SK-N-SH (cell line): Measurements from ENCODE around the gene CAPN10. TPM values are rescaled to one million over a fixed set of nuclear protein-coding genes. Genes with fewer than 3 reads are reported as not detected.

Source experiments
- CTCF ChIA-PET: fragments of 300-600, 350-600 bp; formaldehyde crosslinking; extraction: SDS; loops from one replicate; lab custom pipeline; 2021; lab: Yijun Ruan, JAX
- POLR2A ChIA-PET: fragments of 350-600 bp; sonication (Branson Sonifier 250); formaldehyde crosslinking; extraction: SDS; loops from one replicate; lab custom pipeline; 2020; ENCODE audit warnings: antibody characterized with exemption, inconsistent platforms; lab: Yijun Ruan, JAX
- DNase-seq: peaks from one replicate; pipeline ENCODE4 v3.0.0; 2012
- H2AFZ ChIP-seq: fragments of 200-600 bp; sonication (generic); 2 replicates; pipeline ENCODE4 v1.8.1; 2016; ENCODE audit warnings: antibody characterized with exemption, mild to moderate bottlenecking, low read depth
- H3F3A ChIP-seq: fragments of 200-600 bp; sonication (generic); replicated peaks from 2 replicates; pipeline ENCODE3; 2016; ENCODE audit warnings: antibody characterized with exemption, mild to moderate bottlenecking; ENCODE audit not compliant: insufficient read depth
- H3K27ac ChIP-seq, 2 experiments: fragments of 200-500 bp in 1 of 2; fragments of 200-600 bp in 1 of 2; sonication (Bioruptor generic) in 1 of 2; sonication (generic), shearing (Covaris generic) in 1 of 2; 2 replicates each; pipeline versions ENCODE4 v1.5.1 to v1.6.1; 2014 to 2016; ENCODE audit warnings: low read depth in 2 of 2, inconsistent platforms in 1 of 2, low read length in 1 of 2, mild to moderate bottlenecking in 1 of 2, mixed read lengths in 1 of 2
- H3K27me3 ChIP-seq: fragments of 200-600 bp; sonication (generic), shearing (Covaris generic); 2 replicates; pipeline ENCODE4 v1.6.1; 2016; ENCODE audit warnings: mixed run types; ENCODE audit not compliant: insufficient read depth
- H3K36me3 ChIP-seq, 2 experiments: fragments of 200-500 bp in 1 of 2; fragments of 200-600 bp in 1 of 2; sonication (Bioruptor generic) in 1 of 2; sonication (generic) in 1 of 2; replicated peaks in 1 of 2; 2 replicates each; pipeline versions ENCODE3 to v1.5.1; 2014 to 2016; ENCODE audit warnings: low read length in 1 of 2, mild to moderate bottlenecking in 1 of 2; ENCODE audit not compliant: insufficient read depth in 2 of 2, control insufficient read depth in 1 of 2
- H3K4me1 ChIP-seq, 2 experiments: fragments of 200-500 bp in 1 of 2; fragments of 200-600 bp in 1 of 2; sonication (Bioruptor generic) in 1 of 2; sonication (generic), shearing (Covaris generic) in 1 of 2; 2 replicates each; pipeline versions ENCODE4 v1.5.1 to v1.6.1; 2014 to 2016; ENCODE audit warnings: low read depth in 1 of 2, low read length in 1 of 2, mixed run types in 1 of 2; ENCODE audit not compliant: insufficient read depth in 2 of 2, control insufficient read depth in 1 of 2
- H3K4me2 ChIP-seq: fragments of 200-600 bp; sonication (generic), shearing (Covaris generic); 2 replicates; pipeline ENCODE4 v1.6.1; 2017; ENCODE audit warnings: mixed run types
- H3K4me3 ChIP-seq, 2 experiments: fragments of 200-500 bp in 1 of 2; fragments of 200-600 bp in 1 of 2; sonication (Bioruptor generic) in 1 of 2; sonication (generic), shearing (Covaris generic) in 1 of 2; 2 replicates each; pipeline versions ENCODE4 v1.5.1 to v1.8.1; 2014 to 2016; ENCODE audit warnings: low read depth in 2 of 2, inconsistent platforms in 1 of 2, low read length in 1 of 2, mild to moderate bottlenecking in 1 of 2, mixed read lengths in 1 of 2, moderate library complexity in 1 of 2
- H3K79me2 ChIP-seq: fragments of 200-600 bp; sonication (generic); 2 replicates; pipeline ENCODE4 v1.8.1; 2017; ENCODE audit warnings: mild to moderate bottlenecking; ENCODE audit not compliant: insufficient read depth
- H3K9ac ChIP-seq: fragments of 200-600 bp; sonication (generic); 2 replicates; pipeline ENCODE4 v1.6.1; 2017; ENCODE audit warnings: mixed run types
- H3K9me2 ChIP-seq: fragments of 200-600 bp; sonication (generic); 2 replicates; pipeline ENCODE4 v1.6.1; 2017; ENCODE audit warnings: mixed run types
- H3K9me3 ChIP-seq: fragments of 200-600 bp; sonication (generic); 2 replicates; pipeline ENCODE4 v1.6.1; 2017; ENCODE audit warnings: mixed run types, mild to moderate bottlenecking, moderate library complexity
- H4K20me1 ChIP-seq: fragments of 200-600 bp; sonication (generic); 2 replicates; pipeline ENCODE4 v1.6.1; 2017; ENCODE audit warnings: mild to moderate bottlenecking, mixed run types; ENCODE audit not compliant: insufficient read depth
- ELF1 ChIP-seq: IDR thresholded peaks from 2 replicates; pipeline ENCODE4 v1.4.0; 2012
- EP300 ChIP-seq, 2 experiments: IDR thresholded peaks; 2 replicates each; pipeline versions ENCODE4 v1.4.0 to v1.6.1; 2012; ENCODE audit warnings: borderline replicate concordance in 1 of 2, low read depth in 1 of 2, low read length in 1 of 2
- FOSL2 ChIP-seq: IDR thresholded peaks from 2 replicates; pipeline ENCODE4 v1.4.0; 2012; ENCODE audit warnings: low read depth, mild to moderate bottlenecking, moderate library complexity, borderline replicate concordance
- GABPA ChIP-seq: IDR thresholded peaks from 2 replicates; pipeline ENCODE4 v1.4.0; 2012; ENCODE audit warnings: low read depth, mild to moderate bottlenecking
- MEF2A ChIP-seq: IDR thresholded peaks from 2 replicates; pipeline ENCODE4 v1.4.0; 2012; ENCODE audit warnings: low read depth, borderline replicate concordance
- MXI1 ChIP-seq: IDR thresholded peaks from 2 replicates; pipeline ENCODE4 v1.6.1; 2012; ENCODE audit warnings: mild to moderate bottlenecking, low read depth, low read length, improper control_type of control experiment
- RAD21 ChIP-seq: IDR thresholded peaks from 2 replicates; pipeline ENCODE4 v1.6.1; 2012; ENCODE audit warnings: mild to moderate bottlenecking, low read length
- RCOR1 ChIP-seq: fragments of 150-350 bp; IDR thresholded peaks from 2 replicates; pipeline ENCODE4 v1.6.1; 2017; ENCODE audit warnings: antibody characterized with exemption, low read length
- RFX5 ChIP-seq: IDR thresholded peaks from 2 replicates; pipeline ENCODE4 v1.6.1; 2012; ENCODE audit warnings: mild to moderate bottlenecking, improper control_type of control experiment, low read length
- RXRA ChIP-seq: IDR thresholded peaks from 2 replicates; pipeline ENCODE4 v1.4.0; 2012; ENCODE audit warnings: low read depth, mild to moderate bottlenecking, borderline replicate concordance
- TCF12 ChIP-seq: IDR thresholded peaks from 2 replicates; pipeline ENCODE4 v1.4.0; 2012
- USF1 ChIP-seq: IDR thresholded peaks from 2 replicates; pipeline ENCODE4 v1.4.0; 2012; ENCODE audit warnings: low read depth, borderline replicate concordance
- YY1 ChIP-seq: IDR thresholded peaks from 2 replicates; pipeline ENCODE4 v1.4.0; 2012; ENCODE audit warnings: low read depth, mild to moderate bottlenecking
- WGBS: methylation state at CpG from one replicate; pipeline ENCODE4 v1.1.6; 2017; ENCODE audit warnings: low lambda C conversion rate; 5-methylcytosine and 5-hydroxymethylcytosine counted together
- polyA plus RNA-seq, 3 experiments: library from polyadenylated mRNA; depleted of rRNA; stranded (reverse); fragments of >200 nt; gene quantifications; 2 replicates each; pipeline ENCODE4 v1.2.3, GENCODE V29; 2012
- TF ChIP-seq, protein P1 (sequence below): fragments of 150-350 bp; IDR thresholded peaks from 2 replicates; pipeline ENCODE4 v1.6.1; 2016; ENCODE audit warnings: mild to moderate bottlenecking, low read depth, low read length
- TF ChIP-seq, protein P2 (sequence below): IDR thresholded peaks from 2 replicates; pipeline ENCODE4; 2012
- TF ChIP-seq, protein P3 (sequence below): fragments of 200-600 bp; sonication (generic); IDR thresholded peaks from 2 replicates; pipeline ENCODE4 v1.6.1; 2017; ENCODE audit warnings: antibody characterized with exemption, mild to moderate bottlenecking, moderate library complexity
- TF ChIP-seq, protein P4 (sequence below): IDR thresholded peaks from 2 replicates; pipeline ENCODE4 v1.4.0; 2012; ENCODE audit warnings: low read depth, borderline replicate concordance

The CAPN10 gene
- polyA plus RNA-seq, 1 of the 3 experiments (the other 2 are of a cell fraction), result 24.0 TPM

DNA sequence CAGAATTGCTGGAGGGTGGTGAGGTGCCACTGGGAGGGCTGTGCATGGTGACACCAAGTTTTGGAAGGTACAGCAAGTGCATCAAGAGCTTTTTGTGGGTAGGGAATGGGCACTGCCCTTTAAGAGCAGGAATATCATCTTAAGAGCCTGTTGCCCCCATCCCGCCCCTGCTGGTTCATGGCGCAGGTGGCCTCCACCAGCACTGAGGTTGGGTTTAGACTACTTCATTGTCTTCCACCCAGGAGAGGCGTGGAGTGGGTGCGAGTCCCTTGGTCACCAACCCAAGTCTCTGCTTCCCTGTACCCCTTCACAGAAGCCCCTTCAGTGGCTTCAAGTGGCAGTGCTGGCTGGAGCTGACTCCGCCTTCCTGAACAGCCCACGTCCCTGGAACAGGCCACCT lies 10.5 kb upstream of the CAPN10 start:
- CTCF ChIA-PET, result interaction anchor here (3.1 kb wide), 1 partner anchor 9 kb away, joined by 14 read pairs; no protein-coding TSS in a partner anchor

DNA sequence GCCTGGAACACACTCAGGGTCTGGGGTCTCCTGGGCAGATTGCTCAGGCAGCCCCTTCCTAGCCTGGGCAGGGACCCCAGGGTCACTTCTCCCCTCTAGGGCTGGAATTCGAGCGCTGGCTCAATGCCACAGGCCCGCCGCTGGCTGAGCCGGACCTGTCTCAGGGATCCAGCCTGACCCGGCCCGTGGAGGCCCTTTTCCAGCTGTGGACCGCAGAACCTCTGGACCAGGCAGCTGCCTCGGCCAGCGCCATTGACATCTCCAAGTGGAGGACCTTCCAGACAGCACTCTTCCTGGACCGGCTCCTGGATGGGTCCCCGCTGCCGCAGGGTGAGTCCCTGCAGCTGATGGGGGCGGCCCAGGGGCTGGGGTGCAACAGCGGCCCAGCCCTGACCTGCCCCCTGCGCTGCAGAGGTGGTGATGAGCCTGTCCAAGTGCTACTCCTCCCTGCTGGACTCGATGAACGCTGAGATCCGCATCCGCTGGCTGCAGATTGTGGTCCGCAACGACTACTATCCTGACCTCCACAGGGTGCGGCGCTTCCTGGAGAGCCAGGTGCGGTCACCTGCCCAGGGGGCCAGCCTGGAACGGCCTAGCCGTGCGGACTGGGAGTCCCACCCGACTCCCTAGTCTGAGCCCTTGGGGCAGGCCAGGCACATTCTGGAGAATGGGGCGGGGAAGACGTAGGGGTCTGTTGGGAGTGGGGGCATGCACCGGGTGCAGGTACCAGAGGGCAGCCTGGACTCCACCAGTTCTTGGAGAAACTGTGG lies 9.9 kb upstream of the CAPN10 start:
- DNase-seq, result no peak
- CTCF ChIA-PET, result interaction anchor here (1.9 to 3.1 kb wide), 2 partner anchors 10 to 62 kb away, joined by 6 to 14 read pairs; no protein-coding TSS in a partner anchor
- H3K36me3 ChIP-seq, result peaks cover 4 to 45% of the 10 kb centered on the region in 2 experiments
- no peaks in the 10 kb centered on the region for H3K9me2 ChIP-seq
- no peak overlapping the region for H3K4me3 ChIP-seq
- TF ChIP-seq RFX5 (no peak), RXRA (no peak), RCOR1 (no peak), RAD21 (no peak), GABPA (no peak), EP300 (IDR thresholded peaks at IDR 0.05; ENCODE audit: borderline replicate concordance in 1 of 2, low read depth in 1 of 2, low read length in 1 of 2) (no peak), TCF12 (no peak), MEF2A (no peak), FOSL2 (no peak), YY1 (no peak)
- TF ChIP-seq, protein P1, sequence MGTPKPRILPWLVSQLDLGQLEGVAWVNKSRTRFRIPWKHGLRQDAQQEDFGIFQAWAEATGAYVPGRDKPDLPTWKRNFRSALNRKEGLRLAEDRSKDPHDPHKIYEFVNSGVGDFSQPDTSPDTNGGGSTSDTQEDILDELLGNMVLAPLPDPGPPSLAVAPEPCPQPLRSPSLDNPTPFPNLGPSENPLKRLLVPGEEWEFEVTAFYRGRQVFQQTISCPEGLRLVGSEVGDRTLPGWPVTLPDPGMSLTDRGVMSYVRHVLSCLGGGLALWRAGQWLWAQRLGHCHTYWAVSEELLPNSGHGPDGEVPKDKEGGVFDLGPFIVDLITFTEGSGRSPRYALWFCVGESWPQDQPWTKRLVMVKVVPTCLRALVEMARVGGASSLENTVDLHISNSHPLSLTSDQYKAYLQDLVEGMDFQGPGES, result no peak
- TF ChIP-seq, protein P2, sequence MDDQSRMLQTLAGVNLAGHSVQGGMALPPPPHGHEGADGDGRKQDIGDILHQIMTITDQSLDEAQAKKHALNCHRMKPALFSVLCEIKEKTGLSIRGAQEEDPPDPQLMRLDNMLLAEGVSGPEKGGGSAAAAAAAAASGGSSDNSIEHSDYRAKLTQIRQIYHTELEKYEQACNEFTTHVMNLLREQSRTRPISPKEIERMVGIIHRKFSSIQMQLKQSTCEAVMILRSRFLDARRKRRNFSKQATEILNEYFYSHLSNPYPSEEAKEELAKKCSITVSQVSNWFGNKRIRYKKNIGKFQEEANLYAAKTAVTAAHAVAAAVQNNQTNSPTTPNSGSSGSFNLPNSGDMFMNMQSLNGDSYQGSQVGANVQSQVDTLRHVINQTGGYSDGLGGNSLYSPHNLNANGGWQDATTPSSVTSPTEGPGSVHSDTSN, result no peak
- TF ChIP-seq, protein P3, sequence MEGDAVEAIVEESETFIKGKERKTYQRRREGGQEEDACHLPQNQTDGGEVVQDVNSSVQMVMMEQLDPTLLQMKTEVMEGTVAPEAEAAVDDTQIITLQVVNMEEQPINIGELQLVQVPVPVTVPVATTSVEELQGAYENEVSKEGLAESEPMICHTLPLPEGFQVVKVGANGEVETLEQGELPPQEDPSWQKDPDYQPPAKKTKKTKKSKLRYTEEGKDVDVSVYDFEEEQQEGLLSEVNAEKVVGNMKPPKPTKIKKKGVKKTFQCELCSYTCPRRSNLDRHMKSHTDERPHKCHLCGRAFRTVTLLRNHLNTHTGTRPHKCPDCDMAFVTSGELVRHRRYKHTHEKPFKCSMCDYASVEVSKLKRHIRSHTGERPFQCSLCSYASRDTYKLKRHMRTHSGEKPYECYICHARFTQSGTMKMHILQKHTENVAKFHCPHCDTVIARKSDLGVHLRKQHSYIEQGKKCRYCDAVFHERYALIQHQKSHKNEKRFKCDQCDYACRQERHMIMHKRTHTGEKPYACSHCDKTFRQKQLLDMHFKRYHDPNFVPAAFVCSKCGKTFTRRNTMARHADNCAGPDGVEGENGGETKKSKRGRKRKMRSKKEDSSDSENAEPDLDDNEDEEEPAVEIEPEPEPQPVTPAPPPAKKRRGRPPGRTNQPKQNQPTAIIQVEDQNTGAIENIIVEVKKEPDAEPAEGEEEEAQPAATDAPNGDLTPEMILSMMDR, result no peak
- TF ChIP-seq, protein P4, sequence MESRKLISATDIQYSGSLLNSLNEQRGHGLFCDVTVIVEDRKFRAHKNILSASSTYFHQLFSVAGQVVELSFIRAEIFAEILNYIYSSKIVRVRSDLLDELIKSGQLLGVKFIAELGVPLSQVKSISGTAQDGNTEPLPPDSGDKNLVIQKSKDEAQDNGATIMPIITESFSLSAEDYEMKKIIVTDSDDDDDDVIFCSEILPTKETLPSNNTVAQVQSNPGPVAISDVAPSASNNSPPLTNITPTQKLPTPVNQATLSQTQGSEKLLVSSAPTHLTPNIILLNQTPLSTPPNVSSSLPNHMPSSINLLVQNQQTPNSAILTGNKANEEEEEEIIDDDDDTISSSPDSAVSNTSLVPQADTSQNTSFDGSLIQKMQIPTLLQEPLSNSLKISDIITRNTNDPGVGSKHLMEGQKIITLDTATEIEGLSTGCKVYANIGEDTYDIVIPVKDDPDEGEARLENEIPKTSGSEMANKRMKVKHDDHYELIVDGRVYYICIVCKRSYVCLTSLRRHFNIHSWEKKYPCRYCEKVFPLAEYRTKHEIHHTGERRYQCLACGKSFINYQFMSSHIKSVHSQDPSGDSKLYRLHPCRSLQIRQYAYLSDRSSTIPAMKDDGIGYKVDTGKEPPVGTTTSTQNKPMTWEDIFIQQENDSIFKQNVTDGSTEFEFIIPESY, result no peak
- no peak overlapping the region for H3K4me2 ChIP-seq
- peaks cover 17% of the 10 kb centered on the region; the same call in 1 of the 2 replicates for H4K20me1 ChIP-seq
- peaks cover 0 to 7% of the 10 kb centered on the region in 2 experiments; a peak in 1 of 4 replicates for H3K4me1 ChIP-seq
- H3K9ac ChIP-seq, result no peak overlapping the region
- peaks cover 3% of the 10 kb centered on the region for H3F3A ChIP-seq
- H3K79me2 ChIP-seq, result peaks cover 24% of the 10 kb centered on the region; the same call in 1 of the 2 replicates
- H2AFZ ChIP-seq, result no peak overlapping the region
- H3K27me3 ChIP-seq, result no peaks in the 10 kb centered on the region
- H3K9me3 ChIP-seq, result no peaks in the 10 kb centered on the region
- POLR2A ChIA-PET, result no interaction called here
- no peak overlapping the region for H3K27ac ChIP-seq
- 93% methylated on average over 2 of the region's 32 CpGs for WGBS

More for the DNA sequence above, 10.5 kb upstream of the CAPN10 start:
- Histone ChIP-seq H2AFZ (no peak overlapping the region), H3F3A (peaks cover 3% of the 10 kb centered on the region), H4K20me1 (peaks cover 16% of the 10 kb centered on the region; the same call in 1 of the 2 replicates), H3K27me3 (no peaks in the 10 kb centered on the region), H3K4me1 (peaks cover 0 to 7% of the 10 kb centered on the region in 2 experiments; a peak in 1 of 4 replicates), H3K9ac (no peak overlapping the region), H3K4me3 (no peak overlapping the region), H3K27ac (no peak overlapping the region), H3K9me3 (no peaks in the 10 kb centered on the region), H3K9me2 (no peaks in the 10 kb centered on the region), H3K4me2 (no peak overlapping the region), H3K79me2 (peaks cover 20% of the 10 kb centered on the region; the same call in 1 of the 2 replicates), H3K36me3 (peaks cover 0 to 45% of the 10 kb centered on the region in 2 experiments)
- WGBS, result 74% methylated on average over 5 of the region's 6 CpGs
- DNase-seq, result no peak
- TF ChIP-seq EP300 (IDR thresholded peaks at IDR 0.05; ENCODE audit: borderline replicate concordance in 1 of 2, low read depth in 1 of 2, low read length in 1 of 2) (no peak), YY1 (no peak), USF1 (no peak), MXI1 (no peak), ELF1 (no peak)
- POLR2A ChIA-PET, result no interaction called here
